ENCODE results near the gene CCL25. TPM values are rescaled to one million over a fixed set of nuclear protein-coding genes. Genes with fewer than 3 reads are reported as not detected.

The CCL25 gene
- total and polyA plus RNA-seq, 9 of the 15 experiments (the other 6 are each of a cell fraction or from before 2014, with no cell fraction given), result 0.15 TPM; not detected in 8

GRCh38 chr19:8038815-8039214 is 13.7 kb upstream of the CCL25 start:
- TF ChIP-seq NFYB (IDR thresholded peaks at IDR 0.05; ENCODE audit: extremely low read depth, insufficient read length), result peak; percentile 60
- no peak for TF ChIP-seq SMARCC2 (IDR thresholded peaks at IDR 0.05; ENCODE audit: low read depth)
- peak; percentile 22; the same call in 1 of the 2 replicates for TF ChIP-seq C11orf30 (IDR thresholded peaks at IDR 0.05; ENCODE audit: low read depth)
- TF ChIP-seq USF2 (CRISPR knock-in tag; IDR thresholded peaks at IDR 0.05), result peak; percentile 71
- no peak for TF ChIP-seq ARID3A (IDR thresholded peaks at IDR 0.05; ENCODE audit: borderline replicate concordance, low read depth, low read length)
- TF ChIP-seq USF1 (CRISPR knock-in tag; IDR thresholded peaks at IDR 0.05), result peak; percentile 58; the same call in 1 of the 2 replicates
- TF ChIP-seq ZNF316 (IDR thresholded peaks at IDR 0.05), result peak; percentile 78
- TF ChIP-seq CBFA2T2 (conservative IDR thresholded peaks at IDR 0.05), result 0 out of 2 replicates have a peak, but pooled peaks have one; percentile 10
- TF ChIP-seq TFE3 (CRISPR knock-in tag; IDR thresholded peaks at IDR 0.05), result peak; percentile 21; the same call in 1 of the 2 replicates
- TF ChIP-seq RAD51 (IDR thresholded peaks at IDR 0.05; ENCODE audit: borderline replicate concordance, low read depth), result peak; percentile 66; the same call in 1 of the 2 replicates
- Histone ChIP-seq H3K9me1 (ENCODE audit: control insufficient read depth, insufficient read depth, low read length) (no peaks in the 10 kb centered on the region), H2AFZ (ENCODE audit: low read depth, low read length) (0 out of 2 replicates have a peak overlapping the region, but pooled peaks have one; percentile 9), H3K4me2 (ENCODE audit: insufficient read depth, low read length) (no peak overlapping the region), H3K27ac (ENCODE audit: extremely low read depth, low read depth, low read length) (no peak overlapping the region), H3K79me2 (ENCODE audit: control insufficient read depth, insufficient read depth, low read length) (no peaks in the 10 kb centered on the region), H3K27me3 (ENCODE audit: control insufficient read depth in 2 of 2, insufficient read depth in 2 of 2, low read length in 2 of 2) (no peaks in the 10 kb centered on the region), H3K9ac (ENCODE audit: insufficient read depth in 1 of 2, low read depth in 2 of 2, low read length in 2 of 2) (no peak overlapping the region), H3K4me3 (no peak overlapping the region), H3K9me3 (replicated peaks; ENCODE audit: control insufficient read depth, insufficient read depth, low read depth, low read length) (peaks cover 3% of the 10 kb centered on the region; the same call in 1 of the 2 replicates), H3K4me1 (replicated peaks in 1 of 2; ENCODE audit: control insufficient read depth in 2 of 2, insufficient read depth in 2 of 2, low read length in 2 of 2) (peaks cover 20 to 36% of the 10 kb centered on the region in 2 experiments), H3K36me3 (ENCODE audit: control insufficient read depth, insufficient read depth, low read length) (no peaks in the 10 kb centered on the region), H4K20me1 (replicated peaks; ENCODE audit: control insufficient read depth, insufficient read depth, low read length) (no peaks in the 10 kb centered on the region)
- WGBS (ENCODE audit: insufficient coverage, low coverage, missing lambda C conversion rate), result 60% methylated on average over 6 of the region's 6 CpGs
- ChIA-PET CTCF (ENCODE audit: low intra/inter-chr PET ratio) (no interaction called here), POLR2A (no interaction called here)
- no peak; the same call in 2 of the 3 replicates for ATAC-seq
- BruUV-seq (replicated peaks), result no TSS peak
- in situ Hi-C loops (cut with MboI), result no loop called here
- intact Hi-C loops (cut with micrococcal nuclease), result no loop called here
- FAIRE-seq, result peak; percentile 15
- DNase-seq (ENCODE audit: extremely low read depth in 1 of 4, low spot score in 3 of 4), result peak in 1 of 4 experiments; percentile 31
